ENCODE measurements around the gene ELOVL3. TPM values are rescaled to one million over a fixed set of nuclear protein-coding genes. Genes with fewer than 3 reads are reported as not detected.
A peak's percentile ranks its signal among the peaks of the same experiment; 100 is the strongest.

Gene ELOVL3
- total and polyA plus RNA-seq, 2 of the 13 experiments (the other 11 are each of a cell fraction or from before 2014, with no cell fraction given): 0.58 to 0.69 TPM

DNA sequence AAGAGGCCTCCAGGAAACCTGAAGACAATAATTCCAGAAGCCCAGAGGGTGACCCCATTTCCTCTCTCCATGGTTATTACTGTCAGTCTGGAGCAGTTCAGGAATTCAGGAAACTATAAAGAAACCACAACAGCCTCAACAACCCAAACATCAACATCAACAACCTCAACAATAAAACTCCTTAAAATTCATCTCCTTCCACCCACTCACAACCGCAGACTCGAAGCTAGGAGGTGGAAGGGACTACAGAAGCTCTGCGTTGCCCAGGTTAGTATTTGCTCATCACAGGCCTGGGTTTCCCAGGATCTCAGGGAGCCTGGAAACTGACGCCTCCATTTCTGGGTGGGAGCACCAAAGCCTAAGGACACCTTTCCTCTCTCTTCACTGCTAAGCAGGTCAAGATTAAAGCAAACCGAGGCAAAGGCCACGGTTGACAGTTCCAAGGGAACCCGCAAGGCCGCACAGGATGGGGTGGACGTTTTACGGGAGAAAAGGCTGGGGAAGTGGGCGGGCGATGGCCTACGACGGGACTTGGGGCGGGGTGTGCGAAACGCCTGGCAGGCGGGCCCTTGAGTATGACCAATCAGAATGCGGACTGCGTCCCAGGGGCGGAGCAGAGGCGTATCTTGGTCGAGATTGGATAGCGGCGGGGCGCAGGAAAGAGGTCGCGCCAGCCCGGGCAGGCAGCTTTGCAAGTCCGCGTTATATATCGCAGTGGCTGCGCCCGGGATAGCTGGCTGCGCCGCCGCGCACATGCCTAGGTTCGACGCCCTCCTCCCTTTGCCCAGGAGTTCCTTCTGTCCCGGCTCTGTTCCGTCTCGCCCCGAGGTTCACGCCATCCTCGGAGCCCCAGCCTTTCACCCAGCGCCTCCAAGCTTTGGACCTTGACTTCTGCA, at the start of gene ELOVL3 (continued):
- TF ChIP-seq MAFK (conservative IDR thresholded peaks at IDR 0.05 in 1 of 2, IDR thresholded peaks at IDR 0.05 in 1 of 2; ENCODE audit: low read length in 2 of 2) (no peak), BRD4 (CRISPR knock-in tag; IDR thresholded peaks at IDR 0.05) (no peak), ZBTB38 (CRISPR knock-in tag; IDR thresholded peaks at IDR 0.05) (0 out of 2 replicates have a peak, but pooled peaks have one; percentile 76), ZNF563 (CRISPR knock-in tag; IDR thresholded peaks at IDR 0.05) (peak; percentile 96; the same call in 1 of the 2 replicates), FOXC1 (CRISPR knock-in tag; IDR thresholded peaks at IDR 0.05; ENCODE audit: borderline replicate concordance) (peak; percentile 99), ZNF567 (CRISPR knock-in tag; IDR thresholded peaks at IDR 0.05; ENCODE audit: borderline replicate concordance) (no peak), CEBPB (IDR thresholded peaks at IDR 0.05; ENCODE audit: borderline replicate concordance, low read depth, low read length) (no peak), ZNF746 (CRISPR knock-in tag; IDR thresholded peaks at IDR 0.05) (peak; percentile 74; the same call in 1 of the 2 replicates), CEBPG (CRISPR knock-in tag; IDR thresholded peaks at IDR 0.05) (no peak), PRMT3 (CRISPR knock-in tag; IDR thresholded peaks at IDR 0.05; ENCODE audit: borderline replicate concordance, low read depth) (peak; percentile 88; the same call in 1 of the 2 replicates), ZNF30 (CRISPR knock-in tag; IDR thresholded peaks at IDR 0.05) (peak; percentile 92; the same call in 1 of the 2 replicates), SP4 (CRISPR knock-in tag; IDR thresholded peaks at IDR 0.05) (peak; percentile 92), ZBTB1 (CRISPR knock-in tag; IDR thresholded peaks at IDR 0.05; ENCODE audit: borderline replicate concordance) (no peak), ZNF720 (CRISPR knock-in tag; IDR thresholded peaks at IDR 0.05) (no peak), ZNF704 (CRISPR knock-in tag; IDR thresholded peaks at IDR 0.05; ENCODE audit: borderline replicate concordance) (peak; percentile 96; the same call in 1 of the 2 replicates), DR1 (CRISPR knock-in tag; IDR thresholded peaks at IDR 0.05) (no peak), ZNF75D (CRISPR knock-in tag; IDR thresholded peaks at IDR 0.05; ENCODE audit: borderline replicate concordance) (no peak), SMAD1 (CRISPR knock-in tag; IDR thresholded peaks at IDR 0.05; ENCODE audit: borderline replicate concordance, low read depth) (no peak), KDM4B (CRISPR knock-in tag; IDR thresholded peaks at IDR 0.05) (no peak; the same call in 1 of the 2 replicates), NCOA5 (CRISPR knock-in tag; IDR thresholded peaks at IDR 0.05) (no peak)
- TF ChIP-seq, protein P1, sequence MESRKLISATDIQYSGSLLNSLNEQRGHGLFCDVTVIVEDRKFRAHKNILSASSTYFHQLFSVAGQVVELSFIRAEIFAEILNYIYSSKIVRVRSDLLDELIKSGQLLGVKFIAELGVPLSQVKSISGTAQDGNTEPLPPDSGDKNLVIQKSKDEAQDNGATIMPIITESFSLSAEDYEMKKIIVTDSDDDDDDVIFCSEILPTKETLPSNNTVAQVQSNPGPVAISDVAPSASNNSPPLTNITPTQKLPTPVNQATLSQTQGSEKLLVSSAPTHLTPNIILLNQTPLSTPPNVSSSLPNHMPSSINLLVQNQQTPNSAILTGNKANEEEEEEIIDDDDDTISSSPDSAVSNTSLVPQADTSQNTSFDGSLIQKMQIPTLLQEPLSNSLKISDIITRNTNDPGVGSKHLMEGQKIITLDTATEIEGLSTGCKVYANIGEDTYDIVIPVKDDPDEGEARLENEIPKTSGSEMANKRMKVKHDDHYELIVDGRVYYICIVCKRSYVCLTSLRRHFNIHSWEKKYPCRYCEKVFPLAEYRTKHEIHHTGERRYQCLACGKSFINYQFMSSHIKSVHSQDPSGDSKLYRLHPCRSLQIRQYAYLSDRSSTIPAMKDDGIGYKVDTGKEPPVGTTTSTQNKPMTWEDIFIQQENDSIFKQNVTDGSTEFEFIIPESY (CRISPR knock-in tag; IDR thresholded peaks at IDR 0.05): no peak
- TF ChIP-seq, protein P2, sequence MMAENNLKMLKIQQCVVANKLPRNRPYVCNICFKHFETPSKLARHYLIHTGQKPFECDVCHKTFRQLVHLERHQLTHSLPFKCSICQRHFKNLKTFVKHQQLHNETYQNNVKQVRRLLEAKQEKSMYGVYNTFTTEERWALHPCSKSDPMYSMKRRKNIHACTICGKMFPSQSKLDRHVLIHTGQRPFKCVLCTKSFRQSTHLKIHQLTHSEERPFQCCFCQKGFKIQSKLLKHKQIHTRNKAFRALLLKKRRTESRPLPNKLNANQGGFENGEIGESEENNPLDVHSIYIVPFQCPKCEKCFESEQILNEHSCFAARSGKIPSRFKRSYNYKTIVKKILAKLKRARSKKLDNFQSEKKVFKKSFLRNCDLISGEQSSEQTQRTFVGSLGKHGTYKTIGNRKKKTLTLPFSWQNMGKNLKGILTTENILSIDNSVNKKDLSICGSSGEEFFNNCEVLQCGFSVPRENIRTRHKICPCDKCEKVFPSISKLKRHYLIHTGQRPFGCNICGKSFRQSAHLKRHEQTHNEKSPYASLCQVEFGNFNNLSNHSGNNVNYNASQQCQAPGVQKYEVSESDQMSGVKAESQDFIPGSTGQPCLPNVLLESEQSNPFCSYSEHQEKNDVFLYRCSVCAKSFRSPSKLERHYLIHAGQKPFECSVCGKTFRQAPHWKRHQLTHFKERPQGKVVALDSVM (CRISPR knock-in tag; IDR thresholded peaks at IDR 0.05): peak; percentile 37; the same call in 1 of the 2 replicates
- TF ChIP-seq, protein P3, sequence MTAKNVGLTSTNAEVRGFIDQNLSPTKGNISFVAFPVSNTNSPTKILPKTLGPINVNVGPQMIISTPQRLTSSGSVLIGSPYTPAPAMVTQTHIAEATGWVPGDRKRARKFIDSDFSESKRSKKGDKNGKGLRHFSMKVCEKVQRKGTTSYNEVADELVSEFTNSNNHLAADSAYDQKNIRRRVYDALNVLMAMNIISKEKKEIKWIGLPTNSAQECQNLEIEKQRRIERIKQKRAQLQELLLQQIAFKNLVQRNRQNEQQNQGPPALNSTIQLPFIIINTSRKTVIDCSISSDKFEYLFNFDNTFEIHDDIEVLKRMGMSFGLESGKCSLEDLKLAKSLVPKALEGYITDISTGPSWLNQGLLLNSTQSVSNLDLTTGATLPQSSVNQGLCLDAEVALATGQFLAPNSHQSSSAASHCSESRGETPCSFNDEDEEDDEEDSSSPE (CRISPR knock-in tag; IDR thresholded peaks at IDR 0.05): peak; percentile 95

Measured in HepG2 (cell line).